Measurements from ENCODE around the gene ARL17B.
A peak's percentile ranks its signal among the peaks of the same experiment; 100 is the strongest.
"Not testable (repeated sequence)": the region's sequence is repeated elsewhere in the genome, so short reads cannot be mapped to it uniquely, and the experiment has no call there.

The ARL17B gene

DNA sequence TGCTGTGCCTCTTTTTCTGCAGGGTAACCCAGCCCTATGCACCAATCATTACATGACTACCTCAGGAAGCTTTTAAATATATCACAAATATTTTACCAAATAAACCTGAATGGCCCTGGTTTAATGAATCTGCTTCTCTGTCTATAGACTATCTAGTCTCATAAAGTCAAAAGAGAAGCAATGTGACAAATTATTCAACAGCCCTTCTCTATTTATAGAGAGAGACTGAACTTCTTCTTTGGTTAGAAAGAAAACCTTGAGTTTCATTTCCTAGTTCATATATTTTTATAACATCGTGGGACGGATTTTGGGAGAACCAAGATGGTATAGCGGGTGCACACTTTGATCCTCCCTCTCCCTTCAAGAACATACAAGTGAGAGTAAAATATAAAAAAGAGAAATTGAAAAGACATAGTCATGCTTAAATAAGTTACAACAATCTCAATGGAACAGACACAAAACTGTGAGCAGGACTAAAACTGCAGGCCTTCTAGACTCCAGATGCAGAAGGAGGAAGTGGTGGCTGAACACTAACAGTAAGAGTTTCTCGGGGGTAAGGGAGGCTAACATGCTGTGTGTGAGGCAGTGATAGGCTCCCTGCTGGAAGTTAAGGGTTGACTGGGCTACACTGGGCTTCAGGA, 70.5 kb downstream of the ARL17B start:
- not testable (repeated sequence) for DNase-seq (ENCODE audit: low spot score)

DNA sequence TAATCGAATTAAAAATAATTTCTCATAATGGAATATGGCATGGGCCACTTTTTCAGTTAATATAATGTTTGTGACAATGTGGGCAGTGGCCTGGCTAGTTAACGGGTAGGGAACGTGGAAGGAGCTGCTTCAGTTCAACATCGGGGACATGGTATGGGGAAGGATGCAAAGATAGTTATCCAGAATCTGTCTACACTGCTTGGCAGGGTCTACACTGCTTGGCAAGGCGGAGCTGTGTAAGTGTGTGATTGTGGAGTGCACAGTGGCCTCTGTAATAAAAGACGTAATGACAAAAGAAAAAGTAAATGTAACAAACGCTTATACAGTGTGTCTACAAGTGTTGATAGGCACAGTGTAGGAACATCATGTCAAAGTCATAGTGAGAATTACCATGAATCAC, 74.0 kb downstream of the ARL17B start:
- DNase-seq (ENCODE audit: low spot score): not testable (repeated sequence)

- DNase-seq (ENCODE audit: low spot score): peak; percentile 83
Observed at GRCh38 chr17:46286764-46287221, 74.8 kb downstream of the ARL17B start.

GRCh38 chr17:46285500-46285899, 76.1 kb downstream of the ARL17B start:
- DNase-seq (ENCODE audit: low spot score): not testable (repeated sequence)

DNA sequence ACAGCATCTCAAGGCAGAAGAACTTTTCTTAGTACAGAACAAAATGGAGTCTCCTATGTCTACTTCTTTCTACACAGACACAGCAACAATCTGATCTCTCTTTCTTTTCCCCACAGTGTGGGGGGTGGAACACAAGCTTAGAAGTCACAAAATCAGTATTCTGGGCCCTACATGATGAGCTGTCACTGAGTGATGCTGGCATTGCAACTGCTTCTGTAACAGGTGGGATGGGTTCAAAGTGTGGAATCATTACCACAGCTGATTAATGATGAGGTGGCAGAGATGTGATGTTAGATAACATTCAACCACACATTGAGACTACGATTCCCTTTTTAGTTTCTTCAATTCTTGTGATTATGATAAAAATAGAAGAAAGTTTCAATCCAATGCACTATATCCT, 77.1 kb downstream of the ARL17B start:
- DNase-seq (ENCODE audit: low spot score): not testable (repeated sequence)

- DNase-seq (ENCODE audit: low spot score): not testable (repeated sequence)
Observed at GRCh38 chr17:46282635-46283034, 78.9 kb downstream of the ARL17B start.

DNA sequence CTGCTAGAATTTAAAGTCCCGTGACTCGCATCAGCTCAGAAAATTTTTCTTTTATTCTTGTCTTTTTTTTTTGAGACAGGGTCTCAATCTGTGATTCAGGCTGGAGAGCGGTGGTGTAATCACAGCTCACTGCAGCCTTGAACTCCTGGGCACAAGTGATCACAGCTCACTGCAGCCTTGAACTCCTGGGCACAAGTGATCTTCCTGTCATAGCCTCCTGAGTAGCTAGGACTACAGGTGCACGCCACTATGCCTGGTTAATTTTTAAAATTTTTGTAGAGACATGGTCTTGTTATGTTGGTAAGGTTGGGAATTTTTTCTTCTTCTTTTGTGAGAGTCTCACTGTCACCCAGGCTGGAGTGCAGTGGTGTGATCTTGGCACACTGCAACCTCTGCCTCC, 80.2 kb downstream of the ARL17B start:
- not testable (repeated sequence) for DNase-seq (ENCODE audit: low spot score)

DNA sequence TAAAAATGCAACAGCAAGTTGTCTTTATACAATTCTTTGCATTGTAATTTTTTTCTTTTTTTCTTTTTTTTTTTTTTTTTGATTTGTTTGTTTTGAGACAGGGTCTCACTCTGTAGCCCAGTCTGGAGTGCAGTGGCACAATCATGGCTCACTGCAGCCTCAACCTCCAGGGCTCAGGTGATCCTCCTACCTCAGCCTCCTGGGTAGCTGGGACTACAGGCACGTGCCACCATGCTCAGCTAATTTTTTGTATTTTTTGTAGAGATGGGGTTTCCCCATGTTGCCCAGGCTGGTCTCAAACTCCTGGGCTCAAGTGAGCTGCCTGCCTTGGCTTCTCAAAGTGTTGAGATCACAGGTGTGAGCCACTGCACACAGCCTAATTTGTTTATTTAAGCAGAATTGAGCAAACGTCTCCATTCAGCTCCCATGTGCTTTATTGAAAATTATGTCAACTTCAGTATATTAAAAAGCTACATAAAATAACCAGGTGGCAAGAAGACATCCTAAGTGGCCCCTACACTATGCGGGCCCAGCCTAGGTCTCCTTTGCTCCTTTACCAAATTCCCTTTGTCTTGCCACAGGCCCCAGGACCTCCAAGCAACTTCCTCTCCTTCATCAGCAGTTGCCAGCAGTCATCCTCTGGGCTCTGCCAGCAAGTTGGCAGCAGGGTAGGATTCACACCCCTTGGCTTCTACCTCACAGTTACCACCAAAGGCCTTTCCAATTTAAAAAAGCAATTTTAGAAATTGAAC, 84.7 kb downstream of the ARL17B start:
- not testable (repeated sequence) for DNase-seq (ENCODE audit: low spot score)

- DNase-seq (ENCODE audit: low spot score): no peak
Observed at GRCh38 chr17:46274238-46274637, 87.3 kb downstream of the ARL17B start.

DNA sequence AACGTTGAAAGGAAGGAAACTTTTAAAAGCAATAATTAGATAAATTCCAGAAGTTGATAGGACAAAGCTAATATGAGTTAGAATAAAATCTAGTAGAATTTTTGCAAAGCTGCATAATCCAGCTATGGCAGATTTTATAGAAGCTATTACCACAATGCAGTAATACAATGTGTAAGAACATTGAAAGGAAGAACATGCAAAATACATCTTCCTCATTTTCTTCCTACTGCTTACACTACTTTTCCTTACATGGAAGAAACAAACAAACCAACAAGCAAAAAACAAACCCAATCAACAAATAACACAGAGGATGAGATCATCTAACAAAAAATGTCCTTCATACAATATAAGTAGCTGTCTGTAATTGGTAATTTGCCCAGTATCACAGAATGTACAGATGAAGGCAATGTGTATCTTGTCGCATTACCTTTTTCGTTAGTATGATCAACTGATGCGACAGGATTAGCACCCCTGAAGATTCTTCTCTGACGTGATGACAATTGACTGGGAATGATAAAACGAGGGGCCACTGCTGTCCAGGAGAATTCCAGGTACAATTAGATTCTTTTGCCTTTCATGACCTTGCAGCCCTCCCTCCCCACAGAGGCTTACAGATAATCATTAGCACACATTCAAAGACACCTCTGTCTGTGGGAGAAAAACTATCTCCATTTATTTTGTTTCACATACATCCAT, 87.9 kb downstream of the ARL17B start:
- no peak for DNase-seq (ENCODE audit: low spot score)

GRCh38 chr17:46270032-46270431, 91.5 kb downstream of the ARL17B start:
- DNase-seq (ENCODE audit: low spot score): no peak

GRCh38 chr17:46266656-46267544, 94.7 kb downstream of the ARL17B start:
- peak; percentile 94 for DNase-seq (ENCODE audit: low spot score)

- not testable (repeated sequence) for DNase-seq (ENCODE audit: low spot score)
Observed at GRCh38 chr17:46266063-46266655, 95.4 kb downstream of the ARL17B start.

- DNase-seq (ENCODE audit: low spot score): peak; percentile 41
Observed at GRCh38 chr17:46264456-46265198, 96.9 kb downstream of the ARL17B start.

DNA sequence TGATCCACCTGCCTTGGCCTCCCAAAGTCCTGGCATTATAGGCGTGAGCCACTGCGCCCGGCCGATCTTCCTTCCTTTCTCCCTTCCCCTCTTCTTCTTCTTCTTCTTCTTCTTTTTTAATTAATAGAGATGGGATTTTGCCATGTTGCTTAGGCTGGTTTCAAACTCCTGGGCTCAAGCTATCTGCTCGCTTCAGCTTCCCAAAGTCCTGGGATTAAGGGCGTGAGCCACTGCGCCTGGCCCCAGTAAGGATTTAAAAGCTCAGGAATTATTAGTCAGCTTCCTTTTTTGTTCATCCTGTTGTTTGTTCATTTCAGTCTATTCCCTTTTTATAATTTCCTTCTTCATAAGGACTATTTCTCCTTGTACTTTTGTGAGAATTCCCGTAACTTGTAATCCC, 99.3 kb downstream of the ARL17B start:
- no peak for DNase-seq (ENCODE audit: low spot score)

GRCh38 chr17:46259845-46260661, 101.5 kb downstream of the ARL17B start:
- DNase-seq (ENCODE audit: low spot score): not testable (repeated sequence)

- DNase-seq (ENCODE audit: low spot score): not testable (repeated sequence)
Observed at GRCh38 chr17:46256369-46256768, 105.2 kb downstream of the ARL17B start.

DNA sequence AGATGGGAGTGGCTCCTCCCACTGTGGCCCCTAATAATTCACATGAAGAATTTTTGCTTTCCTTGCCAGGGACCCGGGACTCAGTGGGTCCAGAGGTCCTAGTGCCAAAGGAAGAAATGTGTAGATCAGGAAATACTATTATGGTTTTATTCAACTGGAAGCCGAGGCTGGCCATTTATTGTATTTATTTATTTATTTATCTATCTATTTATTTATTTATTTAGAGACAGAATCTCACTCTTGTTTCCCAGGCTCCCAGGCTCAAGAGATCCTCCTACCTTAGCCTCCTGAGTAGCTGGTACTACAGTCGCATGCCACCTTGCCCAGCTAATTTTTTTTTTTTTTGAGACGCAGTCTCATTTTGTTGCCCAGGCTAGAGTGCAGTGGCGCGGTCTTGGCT, 107.4 kb downstream of the ARL17B start:
- not testable (repeated sequence) for DNase-seq (ENCODE audit: low spot score)

- peak; percentile 72 for DNase-seq (ENCODE audit: low spot score)
Observed at GRCh38 chr17:46253722-46254121, 107.8 kb downstream of the ARL17B start.

DNA sequence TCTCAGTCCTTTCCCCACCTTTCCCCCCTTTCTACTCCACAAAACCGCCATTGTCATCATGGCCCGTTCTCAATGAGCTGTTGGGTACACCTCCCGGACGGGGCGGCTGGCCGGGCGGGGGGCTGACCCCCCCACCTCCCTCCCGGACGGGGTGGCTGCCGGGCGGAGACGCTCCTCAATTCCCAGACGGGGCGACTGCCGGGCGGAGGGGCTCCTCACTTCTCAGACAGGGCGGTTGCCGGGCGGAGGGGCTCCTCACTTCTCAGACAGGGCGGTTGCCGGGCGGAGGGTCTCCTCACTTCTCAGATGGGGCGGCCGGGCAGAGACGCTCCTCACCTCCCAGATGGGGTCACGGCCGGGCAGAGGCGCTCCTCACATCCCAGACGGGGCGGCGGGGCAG, 108.8 kb downstream of the ARL17B start:
- DNase-seq (ENCODE audit: low spot score): not testable (repeated sequence)

Measured in LoVo (cell line).